Measurements from ENCODE around the gene WNT3A. TPM values are rescaled to one million over a fixed set of nuclear protein-coding genes. Genes with fewer than 3 reads are reported as not detected.
A peak's percentile ranks its signal among the peaks of the same experiment; 100 is the strongest.

The WNT3A gene
- total RNA-seq, 3 donors from 2014 or later = not detected

DNA sequence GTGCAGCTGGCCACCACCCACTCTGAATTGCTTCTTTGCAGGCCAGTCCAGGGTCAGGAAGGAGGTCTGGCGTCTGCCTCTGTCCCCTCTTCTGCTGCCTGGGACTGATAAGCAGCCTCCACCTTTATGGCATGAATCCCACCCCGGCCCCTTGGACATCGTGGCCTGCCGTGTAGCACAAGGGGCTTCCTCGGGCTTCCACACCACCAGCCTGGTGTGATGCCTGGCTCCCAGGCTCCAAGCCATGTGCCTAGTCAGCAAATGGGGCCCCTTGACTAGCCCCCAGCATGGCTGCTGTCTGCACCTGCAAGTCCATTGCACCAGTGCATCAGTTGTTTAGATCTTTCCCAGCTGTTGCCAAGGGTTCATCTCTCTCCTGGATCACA lies 65.9 kb downstream of the WNT3A start:
- no peaks in the 10 kb centered on the region for H3K9me3 ChIP-seq
- no peak overlapping the region for H3K4me3 ChIP-seq
- ATAC-seq = no peak
- no peaks in the 10 kb centered on the region for H3K36me3 ChIP-seq (ENCODE audit: low read depth)
- no peaks in the 10 kb centered on the region for H3K4me1 ChIP-seq (ENCODE audit: low read depth)
- DNase-seq = no peak
- TF ChIP-seq, protein P1, sequence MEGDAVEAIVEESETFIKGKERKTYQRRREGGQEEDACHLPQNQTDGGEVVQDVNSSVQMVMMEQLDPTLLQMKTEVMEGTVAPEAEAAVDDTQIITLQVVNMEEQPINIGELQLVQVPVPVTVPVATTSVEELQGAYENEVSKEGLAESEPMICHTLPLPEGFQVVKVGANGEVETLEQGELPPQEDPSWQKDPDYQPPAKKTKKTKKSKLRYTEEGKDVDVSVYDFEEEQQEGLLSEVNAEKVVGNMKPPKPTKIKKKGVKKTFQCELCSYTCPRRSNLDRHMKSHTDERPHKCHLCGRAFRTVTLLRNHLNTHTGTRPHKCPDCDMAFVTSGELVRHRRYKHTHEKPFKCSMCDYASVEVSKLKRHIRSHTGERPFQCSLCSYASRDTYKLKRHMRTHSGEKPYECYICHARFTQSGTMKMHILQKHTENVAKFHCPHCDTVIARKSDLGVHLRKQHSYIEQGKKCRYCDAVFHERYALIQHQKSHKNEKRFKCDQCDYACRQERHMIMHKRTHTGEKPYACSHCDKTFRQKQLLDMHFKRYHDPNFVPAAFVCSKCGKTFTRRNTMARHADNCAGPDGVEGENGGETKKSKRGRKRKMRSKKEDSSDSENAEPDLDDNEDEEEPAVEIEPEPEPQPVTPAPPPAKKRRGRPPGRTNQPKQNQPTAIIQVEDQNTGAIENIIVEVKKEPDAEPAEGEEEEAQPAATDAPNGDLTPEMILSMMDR (IDR thresholded peaks at IDR 0.05) = no peak
- intact Hi-C loops (cut with DNase I, micrococcal nuclease) = no loop called here

DNA sequence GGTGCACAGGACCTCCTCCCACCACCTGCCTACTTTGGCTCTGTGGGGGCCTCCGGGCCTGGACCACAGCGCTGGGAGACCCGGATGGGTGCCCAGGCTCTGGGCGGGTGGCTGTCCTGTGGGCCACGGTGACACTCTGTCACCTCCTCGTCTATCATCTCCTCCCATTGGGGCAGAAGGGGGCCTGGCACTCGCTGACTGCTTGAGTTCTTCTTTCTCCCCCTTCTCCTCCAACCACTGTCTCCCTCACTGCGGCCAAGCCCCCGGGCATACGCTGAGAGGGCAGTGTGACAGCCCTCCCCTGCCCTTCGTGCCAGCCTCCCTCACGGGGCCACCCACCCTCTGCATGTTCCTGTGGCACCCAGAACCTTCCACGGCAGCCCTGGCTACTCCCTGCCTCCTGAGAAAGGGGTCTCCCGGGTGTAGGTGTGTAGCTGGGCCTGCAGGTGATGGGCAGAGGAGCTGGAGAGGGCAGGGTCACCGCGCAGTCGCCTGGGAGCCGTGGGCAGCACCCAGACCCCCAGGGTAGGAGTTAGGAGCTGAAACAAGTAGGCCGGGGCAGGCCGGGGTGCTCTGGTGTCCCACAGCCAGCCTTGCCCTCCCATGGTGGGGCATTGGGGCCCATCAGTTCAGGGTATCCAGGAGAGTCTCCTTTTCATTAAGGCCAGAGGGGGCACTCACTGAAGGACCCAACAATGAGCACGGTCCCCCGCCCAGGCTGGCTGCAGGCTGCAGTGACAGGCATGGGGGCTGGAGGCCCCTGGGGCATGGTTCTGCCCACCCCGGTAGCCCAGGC lies 66.5 kb downstream of the WNT3A start:
- no peak for DNase-seq
- TF ChIP-seq, protein P1 (IDR thresholded peaks at IDR 0.05) = no peak
- no peaks in the 10 kb centered on the region for H3K4me1 ChIP-seq (ENCODE audit: low read depth)
- no peaks in the 10 kb centered on the region for H3K9me3 ChIP-seq
- no peak for ATAC-seq
- intact Hi-C loops (cut with DNase I, micrococcal nuclease) = no loop called here
- no peaks in the 10 kb centered on the region for H3K36me3 ChIP-seq (ENCODE audit: low read depth)
- no peak overlapping the region for H3K4me3 ChIP-seq

DNA sequence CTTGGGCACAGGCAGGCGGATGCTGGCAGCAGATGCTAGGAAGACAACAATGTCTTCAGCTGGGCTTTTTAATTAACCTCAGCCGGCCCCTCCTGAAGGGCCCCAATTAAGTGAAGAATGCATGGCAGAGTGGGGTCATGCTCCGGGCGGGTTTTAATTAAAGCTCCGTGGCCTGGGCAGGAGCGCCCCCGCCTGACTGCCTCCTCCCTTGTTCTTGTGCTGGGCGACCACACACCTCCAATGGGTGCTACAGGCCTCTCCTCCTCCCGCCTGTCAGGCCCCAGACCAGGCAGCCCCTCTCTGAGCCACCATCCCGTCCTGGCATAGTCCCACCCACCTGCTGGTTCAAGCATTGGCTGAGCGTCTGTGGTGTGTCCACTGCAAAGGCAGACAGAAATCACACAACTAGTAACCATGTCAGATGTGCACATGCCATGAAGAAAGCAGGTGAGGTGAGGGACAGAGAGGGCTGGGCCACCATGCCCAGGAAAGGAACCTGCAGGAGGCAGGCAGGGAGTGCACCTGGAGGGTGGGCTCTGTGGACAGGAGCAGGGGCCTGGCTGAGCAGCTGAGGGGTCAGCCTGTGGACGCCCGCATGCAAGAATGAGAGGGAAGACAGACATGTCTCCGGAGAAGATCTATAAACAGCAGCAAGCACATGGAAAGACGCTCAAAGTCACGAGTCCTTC lies 67.2 kb downstream of the WNT3A start:
- peak; percentile 39 for ATAC-seq
- H3K4me3 ChIP-seq = no peak overlapping the region
- peak in 2 of 3 donors; percentile 52 to 61 for DNase-seq
- H3K9me3 ChIP-seq = no peaks in the 10 kb centered on the region
- H3K4me1 ChIP-seq (ENCODE audit: low read depth) = no peaks in the 10 kb centered on the region
- intact Hi-C loops (cut with DNase I, micrococcal nuclease) = no loop called here
- TF ChIP-seq, protein P1 (IDR thresholded peaks at IDR 0.05) = no peak
- H3K36me3 ChIP-seq (ENCODE audit: low read depth) = no peaks in the 10 kb centered on the region

DNA sequence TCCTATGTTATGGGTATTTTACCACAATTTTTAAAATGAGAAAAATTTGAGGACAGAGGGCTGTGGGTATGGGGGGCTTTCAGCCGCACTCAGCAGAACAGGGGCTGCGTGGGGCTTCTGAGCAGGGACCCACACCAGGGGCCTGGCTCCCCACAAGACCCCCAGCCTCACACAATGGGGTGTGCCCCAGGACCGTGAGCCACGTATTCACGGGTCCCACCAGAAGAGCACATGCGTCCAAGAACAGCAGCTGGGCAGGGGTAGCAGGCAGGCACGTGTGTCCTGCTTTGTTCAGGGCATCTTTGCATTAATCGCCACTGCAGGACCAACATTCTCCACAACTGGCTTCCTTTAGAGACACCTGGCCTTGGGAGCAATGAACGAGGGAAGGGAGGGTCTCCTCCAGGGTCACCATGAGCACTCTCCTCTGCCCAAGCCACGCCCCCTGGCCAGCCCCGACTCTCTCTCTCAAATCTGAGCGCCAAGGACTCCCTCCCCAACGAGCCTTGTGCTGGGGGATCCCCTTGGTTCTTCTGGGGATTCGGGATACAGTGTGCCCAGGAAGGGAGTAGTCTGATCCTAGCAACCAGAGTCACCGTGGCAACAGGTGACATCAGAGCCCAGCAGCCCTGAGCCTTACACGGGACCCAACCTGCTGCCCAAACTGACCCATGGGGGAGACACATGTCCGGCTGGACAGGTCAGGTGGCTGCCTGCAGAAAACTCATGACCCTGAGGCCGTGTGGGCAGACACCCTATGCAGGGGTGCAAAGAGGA lies 68.3 kb downstream of the WNT3A start:
- TF ChIP-seq, protein P1 (IDR thresholded peaks at IDR 0.05) = no peak
- H3K4me1 ChIP-seq (ENCODE audit: low read depth) = no peaks in the 10 kb centered on the region
- H3K36me3 ChIP-seq (ENCODE audit: low read depth) = no peaks in the 10 kb centered on the region
- no peak overlapping the region for H3K4me3 ChIP-seq
- ATAC-seq = peak; percentile 14
- H3K9me3 ChIP-seq = no peaks in the 10 kb centered on the region
- intact Hi-C loops (cut with DNase I, micrococcal nuclease) = no loop called here
- peak in 1 of 3 donors; percentile 30 for DNase-seq

DNA sequence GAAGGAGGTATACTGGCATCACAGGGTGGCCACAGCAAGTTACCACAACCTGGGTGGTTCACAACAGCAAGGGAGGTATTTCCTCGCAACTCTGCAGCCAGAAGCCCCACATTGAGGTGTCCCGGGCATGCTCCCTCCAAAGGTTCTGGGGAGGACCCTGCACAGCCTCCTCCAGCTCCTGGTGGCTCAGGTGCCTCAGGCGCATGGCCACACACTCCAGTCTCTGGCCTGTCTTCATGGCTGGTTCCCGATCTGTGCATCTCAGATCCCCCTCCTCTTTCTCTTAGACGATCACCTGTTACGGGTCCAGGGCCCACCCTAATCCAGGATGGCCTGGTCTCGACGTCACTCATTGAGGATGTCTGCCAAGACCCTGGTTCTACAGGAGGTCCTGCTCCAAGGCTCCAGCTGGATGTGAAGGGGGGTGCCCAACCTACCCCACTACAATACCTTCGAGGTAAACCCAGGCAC lies 69.0 kb downstream of the WNT3A start:
- no peak for DNase-seq
- Histone ChIP-seq H3K9me3 (no peaks in the 10 kb centered on the region), H3K4me3 (no peak overlapping the region), H3K4me1 (ENCODE audit: low read depth) (no peaks in the 10 kb centered on the region), H3K36me3 (ENCODE audit: low read depth) (no peaks in the 10 kb centered on the region)
- intact Hi-C loops (cut with DNase I, micrococcal nuclease) = no loop called here
- TF ChIP-seq, protein P1 (IDR thresholded peaks at IDR 0.05) = no peak
- no peak for ATAC-seq
